CD4-positive, alpha-beta T cell (primary cell): ENCODE data around the gene RAPGEF6. TPM values are rescaled to one million over a fixed set of nuclear protein-coding genes. Genes with fewer than 3 reads are reported as not detected.

ENCODE experiments used
- ATAC-seq: fragments of 200-7000 bp; cut with Tn5 transposase; one replicate; pipeline ENCODE4 v1.10.0; 2022; ENCODE audit warnings: mild to moderate bottlenecking; ENCODE audit not compliant: poor library complexity
- CTCF ChIA-PET: fragments of 350-600 bp; sonication (Branson Sonifier 250); formaldehyde crosslinking; loops from one replicate; lab custom pipeline; 2021; ENCODE audit warnings: antibody characterized with exemption, inconsistent platforms; lab: Charles Lee
- POLR2A ChIA-PET: fragments of 350-600 bp; sonication (Branson Sonifier 250); formaldehyde crosslinking; loops from one replicate; lab custom pipeline; 2021; ENCODE audit warnings: antibody characterized with exemption, inconsistent platforms; lab: Charles Lee
- DNase-seq, 14 experiments: peaks; one replicate each; pipeline ENCODE4 v3.0.0-alpha.2; 2013 to 2020; ENCODE audit warnings: mixed read lengths in 2 of 14
- H3K27ac ChIP-seq, 2 donors: one replicate each; pipeline versions ENCODE4 v1.5.1 to v1.7.0; 2013; ENCODE audit warnings: low read length in 2 of 2, low read depth in 1 of 2, mild to moderate bottlenecking in 1 of 2
- H3K27me3 ChIP-seq, 2 experiments: 1 replicate in 1 of 2; 2 replicates in 1 of 2; pipeline versions ENCODE4 v1.6.1 to v1.7.0; 2013; ENCODE audit warnings: low read length in 2 of 2, control low read depth in 1 of 2, mild to moderate bottlenecking in 1 of 2, moderate library complexity in 1 of 2; ENCODE audit not compliant: insufficient read depth in 2 of 2, control insufficient read depth in 1 of 2
- H3K36me3 ChIP-seq: one replicate; pipeline ENCODE4 v1.6.1; 2013; ENCODE audit warnings: low read length, control low read depth; ENCODE audit not compliant: insufficient read depth
- H3K4me1 ChIP-seq: one replicate; pipeline ENCODE4 v1.6.1; 2013; ENCODE audit warnings: low read length, control low read depth; ENCODE audit not compliant: insufficient read depth
- H3K4me3 ChIP-seq: one replicate; pipeline ENCODE4 v1.5.1; 2013; ENCODE audit warnings: mild to moderate bottlenecking, low read length, moderate library complexity
- H3K9me3 ChIP-seq, 2 experiments: 1 replicate in 1 of 2; 2 replicates in 1 of 2; pipeline versions ENCODE4 v1.6.1 to v1.7.0; 2013; ENCODE audit warnings: low read length in 2 of 2, mild to moderate bottlenecking in 2 of 2, control low read depth in 1 of 2, moderate library complexity in 1 of 2; ENCODE audit not compliant: control insufficient read depth in 1 of 2, insufficient read depth in 1 of 2
- H3K27ac Mint-ChIP-seq: one replicate; pipeline ENCODE4 v1.8.0; 2020; ENCODE audit warnings: mixed read lengths
- H3K27me3 Mint-ChIP-seq: one replicate; pipeline ENCODE4 v1.8.0; 2021; ENCODE audit warnings: mixed read lengths
- H3K36me3 Mint-ChIP-seq: one replicate; pipeline ENCODE4 v1.8.0; 2021; ENCODE audit warnings: low read depth, mixed read lengths
- H3K4me1 Mint-ChIP-seq: one replicate; pipeline ENCODE4 v1.8.0; 2021; ENCODE audit warnings: low read depth, mixed read lengths
- H3K4me3 Mint-ChIP-seq: one replicate; pipeline ENCODE4 v1.8.0; 2020; ENCODE audit warnings: mild to moderate bottlenecking, mixed read lengths
- H3K9me3 Mint-ChIP-seq: one replicate; pipeline ENCODE4 v1.8.0; 2020; ENCODE audit warnings: mixed read lengths
- intact Hi-C, 2 experiments: fragments of 100-400 bp; cut with DNase I in 1 of 2; cut with micrococcal nuclease in 1 of 2; formaldehyde crosslinking; loops; one replicate each; pipeline versions ENCODE4 v1.15.1 to v1.9.0; 2023 to 2025; cut with DNase I, micrococcal nuclease
- total RNA-seq, 174 experiments: library from RNA in 2 of 174; stranded (reverse) in 2 of 174; gene quantifications; one replicate each; pipeline ENCODE4 v1.2.3 and lab custom pipeline; 2021 to 2026
- TF ChIP-seq, protein P1 (sequence below): fragments of 200-600 bp; IDR thresholded peaks from one replicate; pipeline ENCODE4 v1.8.0; 2022; ENCODE audit warnings: antibody characterized with exemption, mild to moderate bottlenecking

The RAPGEF6 gene
- total RNA-seq, 2 experiments from 2014 or later = 83.3 to 91.4 TPM

- H3K36me3 Mint-ChIP-seq = peaks cover 16% of the 10 kb centered on the region
- Histone ChIP-seq H3K27me3 (no peaks in the 10 kb centered on the region), H3K36me3 (no peaks in the 10 kb centered on the region), H3K9me3 (no peaks in the 10 kb centered on the region), H3K27ac (no peak overlapping the region), H3K4me3 (no peak overlapping the region), H3K4me1 (peaks cover 6% of the 10 kb centered on the region)
- no peaks in the 10 kb centered on the region for H3K9me3 Mint-ChIP-seq
- no peak overlapping the region for H3K4me3 Mint-ChIP-seq
- no peak for ATAC-seq
- TF ChIP-seq, protein P1, sequence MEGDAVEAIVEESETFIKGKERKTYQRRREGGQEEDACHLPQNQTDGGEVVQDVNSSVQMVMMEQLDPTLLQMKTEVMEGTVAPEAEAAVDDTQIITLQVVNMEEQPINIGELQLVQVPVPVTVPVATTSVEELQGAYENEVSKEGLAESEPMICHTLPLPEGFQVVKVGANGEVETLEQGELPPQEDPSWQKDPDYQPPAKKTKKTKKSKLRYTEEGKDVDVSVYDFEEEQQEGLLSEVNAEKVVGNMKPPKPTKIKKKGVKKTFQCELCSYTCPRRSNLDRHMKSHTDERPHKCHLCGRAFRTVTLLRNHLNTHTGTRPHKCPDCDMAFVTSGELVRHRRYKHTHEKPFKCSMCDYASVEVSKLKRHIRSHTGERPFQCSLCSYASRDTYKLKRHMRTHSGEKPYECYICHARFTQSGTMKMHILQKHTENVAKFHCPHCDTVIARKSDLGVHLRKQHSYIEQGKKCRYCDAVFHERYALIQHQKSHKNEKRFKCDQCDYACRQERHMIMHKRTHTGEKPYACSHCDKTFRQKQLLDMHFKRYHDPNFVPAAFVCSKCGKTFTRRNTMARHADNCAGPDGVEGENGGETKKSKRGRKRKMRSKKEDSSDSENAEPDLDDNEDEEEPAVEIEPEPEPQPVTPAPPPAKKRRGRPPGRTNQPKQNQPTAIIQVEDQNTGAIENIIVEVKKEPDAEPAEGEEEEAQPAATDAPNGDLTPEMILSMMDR = no peak
- peaks cover 65% of the 10 kb centered on the region for H3K4me1 Mint-ChIP-seq
- no peaks in the 10 kb centered on the region for H3K27me3 Mint-ChIP-seq
- DNase-seq = no peak
- intact Hi-C loops = loop anchor here in 1 of 2 experiments (5.0 kb wide), 1 partner anchor 215 kb away; no protein-coding TSS in a partner anchor
- CTCF ChIA-PET = interaction anchor here (2.0 to 4.9 kb wide), 3 partner anchors 99 to 475 kb away, joined by 5 to 75 read pairs (median 18); no protein-coding TSS in a partner anchor
- POLR2A ChIA-PET = interaction anchor here (1.2 to 1.4 kb wide), 2 partner anchors 40 to 420 kb away, joined by 3 read pairs; no protein-coding TSS in a partner anchor
- H3K27ac Mint-ChIP-seq = no peak overlapping the region
These were observed 47.5 kb downstream of the RAPGEF6 start for GRCh38 chr5:131587541-131587940.

- POLR2A ChIA-PET = no interaction called here
- Histone ChIP-seq H3K27ac (no peak overlapping the region), H3K36me3 (peaks cover 9% of the 10 kb centered on the region), H3K27me3 (no peaks in the 10 kb centered on the region), H3K4me3 (no peak overlapping the region), H3K9me3 (peaks cover 0 to 8% of the 10 kb centered on the region in 2 experiments), H3K4me1 (peaks cover 4% of the 10 kb centered on the region)
- no peak for ATAC-seq
- Mint-ChIP-seq H3K4me3 (no peak overlapping the region), H3K27me3 (no peaks in the 10 kb centered on the region), H3K27ac (no peak overlapping the region), H3K36me3 (peaks cover 35% of the 10 kb centered on the region), H3K9me3 (no peaks in the 10 kb centered on the region), H3K4me1 (peaks cover 71% of the 10 kb centered on the region)
- CTCF ChIA-PET = interaction anchor here (1.6 kb wide), 1 partner anchor 8 kb away, joined by 5 read pairs; no protein-coding TSS in a partner anchor
- intact Hi-C loops = no loop called here
- TF ChIP-seq, protein P1 = no peak
- DNase-seq = no peak
These were observed 53.3 kb downstream of the RAPGEF6 start for GRCh38 chr5:131581702-131582101.

- Histone ChIP-seq H3K27ac (no peak overlapping the region), H3K9me3 (peaks cover 0 to 8% of the 10 kb centered on the region in 2 experiments), H3K36me3 (peaks cover 9% of the 10 kb centered on the region), H3K4me1 (peaks cover 4% of the 10 kb centered on the region), H3K27me3 (no peaks in the 10 kb centered on the region), H3K4me3 (no peak overlapping the region)
- H3K4me3 Mint-ChIP-seq = no peak overlapping the region
- TF ChIP-seq, protein P1 = no peak
- ChIA-PET POLR2A (interaction anchor here (0.7 kb wide), 1 partner anchor 865 kb away, joined by 4 read pairs; no protein-coding TSS in a partner anchor), CTCF (interaction anchor here (1.6 to 2.1 kb wide), 2 partner anchors 10 kb away, joined by 5 read pairs; no protein-coding TSS in a partner anchor)
- H3K9me3 Mint-ChIP-seq = no peaks in the 10 kb centered on the region
- DNase-seq (no peak), ATAC-seq (no peak)
- H3K27me3 Mint-ChIP-seq = no peaks in the 10 kb centered on the region
- no peak overlapping the region for H3K27ac Mint-ChIP-seq
- peaks cover 35% of the 10 kb centered on the region for H3K36me3 Mint-ChIP-seq
- intact Hi-C loops = no loop called here
- peaks cover 62% of the 10 kb centered on the region for H3K4me1 Mint-ChIP-seq
These were observed 54.9 kb downstream of the RAPGEF6 start for GRCh38 chr5:131579917-131580671.
